Epithelial cell of proximal tubule (primary cell): ENCODE results near the gene CCSER1. TPM values are rescaled to one million over a fixed set of nuclear protein-coding genes. Genes with fewer than 3 reads are reported as not detected.
"Not testable (repeated sequence)": the region's sequence is repeated elsewhere in the genome, so short reads cannot be mapped to it uniquely, and the experiment has no call there.

ENCODE experiments used
- DNase-seq: peaks from one replicate; pipeline ENCODE4 v3.0.0-alpha.2; 2011; ENCODE audit warnings: low read depth
- H3K4me3 ChIP-seq: 2 replicates; pipeline ENCODE4 v1.5.1; 2011; ENCODE audit warnings: low read depth, mild to moderate bottlenecking, low read length
- CTCF ChIP-seq: conservative IDR thresholded peaks from 2 replicates; pipeline ENCODE4 v1.5.1; 2012; ENCODE audit warnings: low read depth, mild to moderate bottlenecking, low read length
- total RNA-seq: library from RNA; depleted of rRNA; stranded (reverse); fragments of >200 nt; gene quantifications from 2 replicates; pipeline ENCODE4 v1.2.3, GENCODE V29; 2015

Gene CCSER1
- total RNA-seq, 1 donor from 2014 or later, result not detected

GRCh38 chr4:90889171-90889570, 762.0 kb downstream of the CCSER1 start:
- no peak overlapping the region for H3K4me3 ChIP-seq
- peak; percentile 3 for DNase-seq
- TF ChIP-seq CTCF, result no peak

GRCh38 chr4:90903413-90903812, 776.2 kb downstream of the CCSER1 start:
- not testable (repeated sequence) for H3K4me3 ChIP-seq
- peak; percentile 4 for DNase-seq

GRCh38 chr4:90904021-90904420, 776.8 kb downstream of the CCSER1 start:
- peak; percentile 3 for DNase-seq
- no peak for TF ChIP-seq CTCF
- H3K4me3 ChIP-seq, result no peak overlapping the region

GRCh38 chr4:90906239-90906638, 779.0 kb downstream of the CCSER1 start:
- DNase-seq, result no peak
- H3K4me3 ChIP-seq, result no peak overlapping the region
- no peak for TF ChIP-seq CTCF

GRCh38 chr4:90911724-90912434, 784.7 kb downstream of the CCSER1 start:
- DNase-seq, H3K4me3 ChIP-seq: not testable (repeated sequence)

- TF ChIP-seq CTCF, result no peak
- no peak for DNase-seq
- H3K4me3 ChIP-seq, result no peak overlapping the region
Observed at GRCh38 chr4:90922174-90922573, 795.0 kb downstream of the CCSER1 start.

- no peak overlapping the region for H3K4me3 ChIP-seq
- TF ChIP-seq CTCF, result no peak
Observed at GRCh38 chr4:90926957-90927356, 799.8 kb downstream of the CCSER1 start.

GRCh38 chr4:90943311-90943710, 816.1 kb downstream of the CCSER1 start:
- no peak for TF ChIP-seq CTCF

More at GRCh38 chr4:90926957-90927356, 799.8 kb downstream of the CCSER1 start:
- no peak for DNase-seq

More at GRCh38 chr4:90943311-90943710, 816.1 kb downstream of the CCSER1 start:
- H3K4me3 ChIP-seq, result no peak overlapping the region
- no peak for DNase-seq
